ENCODE data around the gene EXOC6. TPM values are rescaled to one million over a fixed set of nuclear protein-coding genes. Genes with fewer than 3 reads are reported as not detected.
"Not testable (repeated sequence)": the region's sequence is repeated elsewhere in the genome, so short reads cannot be mapped to it uniquely, and the experiment has no call there.

EXOC6 gene
- total RNA-seq, 1 donor from 2014 or later: 37.6 TPM

DNA sequence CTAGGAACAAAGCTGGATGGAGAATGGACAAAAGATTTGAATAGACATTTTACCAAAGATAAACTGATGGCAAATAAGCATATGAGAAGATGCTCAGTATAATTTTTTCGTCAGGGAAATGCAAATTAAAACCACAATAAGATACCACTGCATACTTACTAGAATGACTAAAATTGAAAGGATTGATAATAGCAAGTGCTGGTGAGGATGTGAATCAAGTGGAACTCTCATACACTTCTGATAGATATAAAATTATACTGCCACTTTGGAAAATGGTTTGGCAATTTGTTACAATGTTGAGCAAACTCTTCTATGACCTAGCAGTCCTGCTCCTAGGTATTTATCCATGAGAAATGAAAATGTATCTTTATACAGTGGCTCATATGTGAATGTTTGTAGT, 83.3 kb downstream of the EXOC6 start:
- no peak for DNase-seq (ENCODE audit: extremely low read depth, low read depth, low spot score)

- no peak for DNase-seq (ENCODE audit: extremely low read depth, low read depth, low spot score)
These were observed 89.6 kb downstream of the EXOC6 start for GRCh38 chr10:92937876-92938275.

- no peak for DNase-seq (ENCODE audit: extremely low read depth, low read depth, low spot score)
These were observed 90.5 kb downstream of the EXOC6 start for GRCh38 chr10:92938841-92939240.

DNA sequence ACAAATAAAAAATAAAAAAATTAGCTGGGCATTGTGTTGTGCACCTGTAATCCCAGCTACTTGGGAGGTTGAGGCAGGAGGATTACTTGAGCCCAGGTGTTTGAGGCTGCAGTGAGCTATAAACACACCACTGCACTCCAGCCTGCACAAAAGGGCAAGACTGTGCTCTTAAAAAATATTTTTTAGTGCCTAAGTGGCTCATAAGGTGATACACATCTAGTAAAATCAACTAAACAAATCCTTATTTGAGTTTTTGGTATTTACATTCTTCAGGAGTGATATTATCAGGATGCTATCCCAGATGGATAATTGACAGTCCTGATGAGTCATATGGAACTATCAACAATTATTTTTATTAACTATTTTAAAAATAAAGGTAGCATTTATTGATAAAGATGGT, 93.9 kb downstream of the EXOC6 start:
- no peak for DNase-seq (ENCODE audit: extremely low read depth, low read depth, low spot score)

- no peak for DNase-seq (ENCODE audit: extremely low read depth, low read depth, low spot score)
These were observed 98.2 kb downstream of the EXOC6 start for GRCh38 chr10:92946491-92946890.

DNA sequence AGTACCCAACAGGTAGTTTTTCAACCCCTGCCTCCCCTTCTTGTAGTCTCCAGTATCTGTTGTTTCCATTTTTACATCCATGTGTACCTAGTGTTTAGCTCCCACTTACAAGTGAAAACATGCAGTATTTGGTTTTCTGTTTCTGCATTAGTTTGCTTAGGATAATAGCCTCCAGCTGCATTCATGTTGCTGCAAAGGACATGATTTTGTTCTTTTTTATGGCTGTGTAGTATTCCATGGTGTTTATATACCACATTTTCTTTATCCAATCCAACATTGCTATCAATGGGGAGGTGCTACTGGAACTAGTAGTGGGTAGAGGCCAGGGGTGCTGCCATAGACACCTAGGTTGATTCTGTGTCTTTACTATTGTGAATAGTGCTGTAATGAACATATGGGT, 104.3 kb downstream of the EXOC6 start:
- DNase-seq (ENCODE audit: extremely low read depth, low read depth, low spot score): not testable (repeated sequence)

DNA sequence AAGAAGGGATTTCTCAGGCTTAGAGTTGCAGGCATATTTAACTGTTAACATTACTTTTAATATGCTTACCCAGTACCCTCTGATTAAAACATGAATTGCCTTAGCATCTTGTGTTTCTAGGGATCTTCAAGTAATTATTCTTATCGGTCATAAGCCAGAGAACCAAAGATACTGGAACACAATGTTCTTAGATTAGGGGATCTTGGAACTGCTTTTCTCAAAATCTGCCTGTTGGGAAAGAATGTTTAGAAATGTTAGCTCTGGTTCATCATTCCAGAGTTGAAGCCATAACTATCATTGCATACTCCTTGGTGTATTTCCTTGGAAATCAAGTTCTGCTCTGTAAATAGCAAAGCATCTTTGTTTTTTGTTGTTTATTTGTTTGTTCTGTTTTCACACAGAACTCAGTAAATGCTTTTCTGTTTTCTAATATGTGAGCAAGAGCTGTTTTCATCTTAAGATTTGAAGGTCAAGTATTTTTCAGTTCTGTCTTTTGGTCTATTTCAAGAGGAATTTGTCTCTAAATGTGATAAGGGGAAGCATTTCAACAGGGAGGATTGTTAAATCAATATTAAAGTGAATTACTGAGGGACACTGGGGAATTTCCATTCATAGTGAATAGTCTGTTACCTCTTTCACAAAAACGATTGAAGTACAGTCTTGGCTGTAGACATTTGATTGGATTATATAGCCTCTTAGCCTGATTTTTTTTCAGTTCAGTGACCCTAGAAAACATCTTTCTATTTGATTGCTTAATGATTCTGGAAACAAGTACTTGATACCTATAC, 109.1 kb downstream of the EXOC6 start:
- DNase-seq (ENCODE audit: extremely low read depth, low read depth, low spot score): no peak

- DNase-seq (ENCODE audit: extremely low read depth, low read depth, low spot score): no peak
These were observed 113.3 kb downstream of the EXOC6 start for GRCh38 chr10:92961638-92962037.

DNA sequence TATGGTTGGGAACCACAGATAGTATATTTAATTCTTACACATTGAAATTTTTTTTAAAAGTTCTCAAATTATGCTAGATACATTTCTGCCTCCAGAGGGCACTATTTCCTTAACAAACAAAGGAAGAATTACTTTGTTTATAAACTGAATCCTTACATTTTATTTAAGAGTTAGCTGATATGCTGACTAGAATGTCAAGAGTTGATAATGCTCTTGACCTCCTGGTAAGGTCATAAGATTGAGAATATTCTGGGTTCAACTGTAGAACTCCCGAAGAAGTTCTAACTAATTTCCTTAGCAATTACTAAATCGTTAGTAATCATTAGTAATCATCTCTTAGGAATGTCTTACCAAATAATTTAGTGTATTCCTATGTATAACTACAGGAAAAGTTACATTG, 117.0 kb downstream of the EXOC6 start:
- DNase-seq (ENCODE audit: extremely low read depth, low read depth, low spot score): peak; percentile 36

DNA sequence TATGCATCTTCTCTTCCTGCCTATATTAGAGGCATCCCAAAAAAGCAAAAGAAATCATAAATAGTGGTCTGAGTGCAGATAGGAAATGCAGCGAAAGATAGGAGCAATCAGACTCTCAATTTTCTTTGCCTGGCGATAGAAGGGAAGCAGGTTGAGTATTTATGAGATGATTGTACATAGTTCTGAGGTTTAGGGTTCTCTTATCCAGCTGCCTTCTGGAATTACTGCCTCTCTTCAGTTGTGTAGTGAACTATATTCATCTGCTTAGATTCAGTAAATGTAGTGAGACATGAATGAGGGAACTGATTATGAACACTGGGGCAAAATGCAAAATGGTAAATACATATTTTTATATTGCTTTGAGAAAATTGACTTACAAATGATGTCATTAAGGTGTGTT, 119.3 kb downstream of the EXOC6 start:
- DNase-seq (ENCODE audit: extremely low read depth, low read depth, low spot score): no peak

DNA sequence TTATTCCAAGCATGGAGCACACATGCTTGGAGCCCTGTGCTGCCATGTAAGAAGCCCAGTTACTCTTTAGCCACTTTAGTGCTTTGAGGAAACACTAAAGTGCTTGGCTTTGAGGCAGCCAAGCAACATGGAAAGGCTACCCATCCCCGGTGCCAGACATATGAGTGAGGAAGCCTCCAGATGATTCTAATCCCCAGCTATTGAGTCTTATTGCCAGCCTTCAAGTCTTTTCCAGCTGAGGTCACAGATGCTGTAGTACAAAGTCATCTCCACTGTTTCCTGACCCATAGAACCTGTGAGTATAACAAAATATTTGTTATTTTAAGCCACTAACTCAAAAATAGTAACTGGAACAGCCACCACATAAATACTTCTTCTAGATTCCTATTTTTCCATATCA, 120.8 kb downstream of the EXOC6 start:
- no peak for DNase-seq (ENCODE audit: extremely low read depth, low read depth, low spot score)

DNA sequence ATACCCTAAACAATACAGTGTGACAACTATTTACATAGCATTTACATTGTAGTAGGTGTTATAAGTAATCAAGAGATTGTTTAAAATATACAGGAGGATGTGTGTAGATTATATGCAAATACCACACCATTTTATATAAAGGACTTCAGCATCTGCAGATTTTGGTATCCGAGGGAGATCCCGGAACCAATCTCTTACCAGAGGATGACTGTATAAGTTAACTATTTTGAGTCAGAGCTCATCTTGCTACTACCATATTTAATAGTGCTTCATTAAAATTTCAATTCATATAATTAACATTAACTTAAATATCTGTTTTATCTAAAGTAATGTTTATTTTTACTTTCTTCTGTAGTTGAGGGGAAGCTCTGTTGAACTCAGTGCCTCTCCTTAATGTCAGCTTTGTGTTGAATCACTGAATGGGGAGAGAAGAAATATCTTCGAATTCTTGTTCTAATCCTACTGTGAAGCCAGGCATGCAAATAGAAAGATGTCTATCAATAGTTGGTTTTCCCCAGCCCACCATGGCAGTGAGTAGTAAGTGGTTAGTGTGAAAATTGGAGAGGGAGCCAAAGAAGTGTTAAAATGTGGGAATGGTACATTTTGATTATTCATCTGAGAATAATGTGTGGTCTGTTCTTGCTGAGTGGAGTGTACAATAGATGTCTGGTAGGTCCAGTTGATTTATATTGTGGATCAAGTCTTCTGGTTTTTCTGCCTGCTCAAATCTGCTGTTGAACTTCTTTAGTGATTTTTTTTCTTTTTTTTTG, 122.2 kb downstream of the EXOC6 start:
- DNase-seq (ENCODE audit: extremely low read depth, low read depth, low spot score): no peak

- no peak for DNase-seq (ENCODE audit: extremely low read depth, low read depth, low spot score)
These were observed 123.9 kb downstream of the EXOC6 start for GRCh38 chr10:92972066-92972870.

- no peak for DNase-seq (ENCODE audit: extremely low read depth, low read depth, low spot score)
These were observed 124.6 kb downstream of the EXOC6 start for GRCh38 chr10:92972886-92973285.

GRCh38 chr10:92976278-92976677, 128.0 kb downstream of the EXOC6 start:
- not testable (repeated sequence) for DNase-seq (ENCODE audit: extremely low read depth, low read depth, low spot score)

- no peak for DNase-seq (ENCODE audit: extremely low read depth, low read depth, low spot score)
These were observed 140.9 kb downstream of the EXOC6 start for GRCh38 chr10:92989250-92989649.

- no peak for DNase-seq (ENCODE audit: extremely low read depth, low read depth, low spot score)
These were observed 142.3 kb downstream of the EXOC6 start for GRCh38 chr10:92990615-92991014.

GRCh38 chr10:92991513-92991912, 143.2 kb downstream of the EXOC6 start:
- no peak for DNase-seq (ENCODE audit: extremely low read depth, low read depth, low spot score)

- DNase-seq (ENCODE audit: extremely low read depth, low read depth, low spot score): no peak
These were observed 145.5 kb downstream of the EXOC6 start for GRCh38 chr10:92993699-92994272.

DNA sequence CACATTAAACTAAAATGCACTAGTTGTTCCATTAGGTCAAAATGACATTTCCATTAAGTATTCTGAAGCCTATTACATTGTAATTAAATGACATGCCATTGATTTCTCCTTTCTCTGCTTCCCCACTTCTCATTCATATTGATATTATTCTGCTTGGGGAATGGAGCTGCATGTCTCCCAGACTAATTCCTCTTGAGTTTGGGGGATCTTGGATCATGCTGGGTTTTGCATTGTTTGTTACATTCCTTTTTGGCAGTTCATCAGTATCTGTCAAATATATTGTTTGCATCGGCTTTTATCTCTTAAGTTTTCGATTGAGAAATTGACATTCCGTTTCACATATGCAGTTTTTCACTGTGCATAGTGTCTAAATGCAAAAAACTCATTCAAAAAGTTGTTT, 147.2 kb downstream of the EXOC6 start:
- DNase-seq (ENCODE audit: extremely low read depth, low read depth, low spot score): no peak

DNA sequence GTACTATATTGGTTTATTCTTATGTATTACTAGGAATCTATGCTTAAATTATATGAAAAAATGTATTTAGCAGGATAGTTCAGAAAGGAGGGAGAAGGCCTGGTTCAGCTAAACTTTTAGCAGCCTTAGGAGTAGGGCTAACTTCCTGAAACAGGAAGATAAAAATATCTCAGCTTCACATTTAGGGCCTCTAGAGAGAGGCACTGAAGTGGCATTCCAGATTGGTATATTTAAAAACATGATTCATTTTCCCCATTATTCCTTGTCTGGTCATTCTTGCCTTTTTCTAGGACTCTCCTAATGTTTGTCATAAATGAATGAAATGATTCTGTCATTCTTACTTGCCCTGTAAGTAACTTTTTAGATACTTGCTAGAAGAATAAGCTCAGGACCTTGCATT, 149.3 kb downstream of the EXOC6 start:
- no peak for DNase-seq (ENCODE audit: extremely low read depth, low read depth, low spot score)
